Kasumi-1 (cell line): ENCODE data around the gene TCOF1.
"Not testable (repeated sequence)": the region's sequence is repeated elsewhere in the genome, so short reads cannot be mapped to it uniquely, and the experiment has no call there.

Source experiments
- DNase-seq, 2 experiments: peaks; one replicate each; lab custom pipeline; 2025; lab: John Stamatoyannopoulos, UW

TCOF1 gene

GRCh38 chr5:150404941-150405816 lies 47.7 kb downstream of the TCOF1 start:
- no peak for DNase-seq

GRCh38 chr5:150406103-150406722 lies 48.7 kb downstream of the TCOF1 start:
- no peak for DNase-seq

DNA sequence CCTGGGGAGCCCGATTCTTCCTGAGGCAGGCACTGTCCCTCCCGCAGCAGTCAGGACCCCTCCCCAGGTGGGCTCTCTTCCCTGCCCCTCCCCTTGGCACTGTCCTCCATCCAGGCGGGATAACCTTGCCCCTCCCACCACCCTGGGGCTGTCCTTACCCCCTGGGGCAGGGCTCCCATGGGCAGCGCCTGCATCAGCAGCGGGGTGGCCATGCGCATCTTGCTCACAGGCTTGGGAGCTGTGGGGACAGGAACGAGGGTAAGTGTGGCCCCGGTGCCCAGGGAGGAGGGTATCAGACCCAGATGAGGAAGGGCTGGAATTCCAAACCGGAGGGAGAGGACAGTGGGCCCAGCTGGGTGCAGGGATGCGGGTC lies 49.2 kb downstream of the TCOF1 start:
- no peak for DNase-seq

DNA sequence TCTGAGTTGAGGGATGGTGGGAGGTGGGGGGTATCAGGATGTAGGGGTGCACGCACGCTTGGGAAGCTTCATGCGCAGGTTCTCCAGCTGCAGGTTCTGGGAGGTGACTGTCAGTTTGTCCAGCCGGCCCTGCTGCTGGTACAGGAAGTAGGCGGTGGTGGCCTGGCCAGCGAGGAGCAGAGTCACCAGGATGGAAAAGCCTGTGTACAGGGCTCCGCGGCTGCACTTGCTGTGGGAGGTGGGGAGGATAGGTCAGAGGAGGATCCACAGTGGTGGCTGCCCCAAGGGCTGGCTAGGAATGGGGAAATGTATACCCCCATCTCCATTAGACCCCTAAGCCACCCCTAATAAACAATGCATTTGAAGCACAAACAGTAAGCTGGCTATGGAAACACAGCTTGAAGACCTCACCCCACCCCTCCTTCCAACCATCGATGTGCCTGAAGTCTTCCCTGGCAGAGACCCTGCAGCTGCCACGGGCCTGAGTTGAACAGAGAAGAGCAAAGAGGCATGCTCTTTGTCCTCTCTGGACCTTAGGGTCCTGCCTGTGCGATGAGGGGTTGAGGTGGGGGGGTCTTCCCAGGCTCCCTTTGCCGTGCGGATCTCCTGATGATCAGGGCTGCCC lies 49.7 kb downstream of the TCOF1 start:
- no peak for DNase-seq

DNA sequence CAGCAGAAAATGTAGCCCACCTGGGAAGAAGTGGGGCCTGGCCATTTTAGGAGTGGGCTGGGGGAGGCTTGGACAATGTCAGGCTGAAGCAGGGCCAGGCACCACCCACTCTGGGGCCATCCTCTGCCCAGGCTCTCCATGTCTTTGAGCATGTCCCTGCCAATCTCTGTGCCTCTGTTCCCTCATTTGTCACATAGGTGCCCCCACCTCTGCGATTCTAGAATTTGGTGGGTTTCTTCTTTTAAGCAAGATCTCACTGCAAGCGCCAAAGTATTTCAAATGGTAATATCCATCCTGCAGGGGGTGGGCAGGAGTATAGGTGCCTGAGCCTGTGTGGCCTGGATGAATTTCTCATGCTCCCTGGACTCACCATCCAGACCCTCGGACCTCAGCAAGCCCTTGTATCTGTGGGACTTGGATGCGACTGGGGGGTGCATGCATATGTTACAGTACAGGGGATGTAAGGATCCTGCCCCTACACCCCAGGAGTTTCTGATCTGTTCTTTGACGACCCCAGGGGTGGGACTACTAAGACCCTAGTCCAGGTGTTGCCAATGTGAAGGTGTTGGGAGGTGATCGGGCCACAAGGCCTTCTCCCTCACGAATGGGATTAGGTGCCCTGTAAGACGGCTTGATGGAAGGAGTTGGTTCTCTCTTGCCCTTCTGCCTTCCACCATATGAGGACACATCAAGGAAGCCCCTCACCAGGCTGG lies 50.9 kb downstream of the TCOF1 start:
- no peak for DNase-seq

GRCh38 chr5:150409638-150410523 lies 52.4 kb downstream of the TCOF1 start:
- peak; percentile 90 to 93 for DNase-seq

DNA sequence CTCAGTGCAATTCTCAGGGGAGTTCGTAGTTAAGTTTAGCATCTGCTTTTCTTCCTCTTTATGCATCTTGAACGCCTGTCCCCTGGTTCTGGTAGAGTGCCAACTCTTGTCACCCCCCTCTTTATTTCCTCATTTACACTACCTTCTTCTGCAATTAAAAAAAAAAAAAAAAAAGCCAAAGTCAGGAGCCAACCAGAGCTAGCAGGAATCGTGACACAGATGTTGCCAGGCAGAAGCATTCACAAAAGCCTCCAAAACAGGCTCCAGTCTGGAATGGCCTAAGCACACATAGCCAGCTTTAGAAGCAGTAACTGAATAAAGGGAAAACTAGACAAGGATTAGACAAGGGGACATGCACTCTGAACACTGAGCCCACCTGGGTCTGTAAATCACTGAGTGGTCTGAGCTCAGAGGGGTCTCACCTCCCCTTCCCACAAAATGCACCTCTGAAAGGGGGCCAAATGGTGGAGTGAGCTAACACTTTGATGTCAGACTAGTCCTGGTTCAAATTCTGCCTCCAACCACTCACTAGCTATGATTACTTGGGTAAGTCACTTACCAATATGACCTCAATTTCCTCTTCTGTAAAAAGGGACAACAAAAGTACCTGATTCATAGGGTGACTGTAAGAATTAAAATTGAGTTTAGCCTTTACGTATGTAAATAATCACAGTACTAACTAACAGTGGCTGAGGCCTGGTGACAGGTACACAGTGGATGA lies 53.2 kb downstream of the TCOF1 start:
- DNase-seq: peak; percentile 95 to 96

GRCh38 chr5:150411245-150411979 lies 53.9 kb downstream of the TCOF1 start:
- DNase-seq: peak; percentile 19 to 32

DNA sequence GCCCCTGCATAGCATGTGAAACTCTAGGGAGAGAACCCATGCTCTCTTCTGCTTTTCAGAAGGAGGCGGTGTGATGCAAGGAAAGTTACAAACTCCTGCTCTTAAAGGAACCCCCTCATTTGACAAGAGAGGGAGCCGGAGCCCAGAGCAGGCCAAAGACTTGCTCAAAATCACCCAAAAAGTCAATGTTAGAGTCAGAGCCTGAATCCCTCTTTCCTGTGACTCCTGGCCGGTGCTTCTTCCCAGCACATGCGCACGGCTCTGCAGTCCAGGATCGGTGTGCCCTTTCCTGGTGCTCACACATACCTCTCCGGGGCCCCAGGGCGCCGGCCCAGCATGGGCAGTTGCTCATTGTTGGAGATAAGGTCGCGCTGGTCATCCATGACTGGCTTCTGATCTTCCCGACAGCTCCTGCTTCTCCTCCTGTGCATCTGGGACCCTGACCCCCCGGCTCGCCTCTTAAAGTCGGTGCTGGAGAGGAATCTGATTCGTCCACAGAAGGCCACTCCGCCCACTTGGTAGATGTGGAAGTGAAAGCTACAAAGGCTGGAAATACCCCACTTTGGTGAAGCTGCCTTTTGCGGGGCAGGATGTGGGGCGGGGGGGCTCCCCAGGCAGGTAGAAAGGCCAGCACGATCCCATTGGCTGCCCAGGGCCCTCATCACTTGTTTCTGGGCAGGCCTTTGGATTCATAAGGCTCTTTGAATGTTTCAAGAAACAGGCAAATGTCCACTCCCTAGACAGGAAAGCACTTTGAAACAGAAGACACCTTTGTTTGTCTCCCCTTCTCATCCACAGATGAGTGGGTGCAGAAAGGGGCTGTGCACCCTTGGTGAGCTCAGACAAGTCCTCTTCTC lies 55.0 kb downstream of the TCOF1 start, which contains the start of gene CD74:
TSS of gene CD74 (minus strand) at position 592 of the 857 bp plus-strand sequence. CDS start at position 431, 161 bp downstream.
- peak; percentile 66 to 76 for DNase-seq

GRCh38 chr5:150413176-150413901 lies 55.8 kb downstream of the TCOF1 start:
- no peak for DNase-seq

GRCh38 chr5:150413902-150414790 lies 56.6 kb downstream of the TCOF1 start:
- not testable (repeated sequence) for DNase-seq

DNA sequence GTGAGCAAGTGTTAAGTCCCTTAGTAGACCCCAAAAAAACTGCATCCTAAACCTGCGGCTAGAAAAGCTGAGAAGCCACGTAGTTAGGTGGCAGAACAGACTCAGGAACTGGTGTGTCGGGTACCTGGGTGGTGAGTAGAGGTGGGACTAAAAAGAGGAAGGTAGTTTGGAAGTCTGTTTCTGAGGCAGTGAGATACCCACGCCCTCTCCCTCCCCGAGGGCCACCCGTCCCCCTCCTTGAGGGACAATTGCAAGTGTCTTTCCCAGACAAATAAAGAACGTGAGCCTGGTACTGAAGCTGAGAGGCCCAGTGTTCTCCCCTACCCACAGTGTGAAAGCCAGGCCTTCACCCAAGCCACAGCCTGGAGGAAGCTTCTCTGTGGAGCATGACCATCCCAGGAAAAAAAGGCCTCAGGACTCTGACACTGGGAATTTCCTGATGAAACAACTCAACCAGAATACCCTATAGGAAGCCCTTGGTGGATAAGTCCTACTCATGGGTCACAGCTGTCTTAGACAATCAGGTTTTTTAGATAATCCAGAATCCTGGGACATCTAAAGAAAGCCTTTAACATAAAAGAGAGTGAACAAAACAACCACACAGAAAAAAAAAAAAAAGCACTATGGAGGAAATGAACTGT lies 62.3 kb downstream of the TCOF1 start:
- no peak for DNase-seq

DNA sequence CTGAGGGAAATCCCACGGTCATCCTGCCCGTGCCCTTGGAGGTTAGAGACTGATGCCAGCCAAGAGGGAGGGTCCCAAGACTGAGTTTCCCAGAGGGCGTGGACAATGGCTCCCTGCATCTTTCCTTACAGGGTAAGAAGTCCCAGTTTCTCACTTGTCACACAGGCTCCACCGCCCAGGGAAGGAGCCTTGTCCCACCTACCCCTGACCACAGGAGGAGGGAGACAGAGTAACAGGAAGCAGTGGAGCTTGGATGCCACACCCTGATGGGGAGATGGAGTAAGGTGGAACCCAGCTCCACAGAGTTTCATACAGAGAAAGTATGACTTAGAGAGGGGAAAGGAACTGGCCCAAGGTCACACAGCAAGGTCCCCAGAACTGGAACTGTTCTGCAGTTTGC lies 64.6 kb downstream of the TCOF1 start:
- no peak for DNase-seq

DNA sequence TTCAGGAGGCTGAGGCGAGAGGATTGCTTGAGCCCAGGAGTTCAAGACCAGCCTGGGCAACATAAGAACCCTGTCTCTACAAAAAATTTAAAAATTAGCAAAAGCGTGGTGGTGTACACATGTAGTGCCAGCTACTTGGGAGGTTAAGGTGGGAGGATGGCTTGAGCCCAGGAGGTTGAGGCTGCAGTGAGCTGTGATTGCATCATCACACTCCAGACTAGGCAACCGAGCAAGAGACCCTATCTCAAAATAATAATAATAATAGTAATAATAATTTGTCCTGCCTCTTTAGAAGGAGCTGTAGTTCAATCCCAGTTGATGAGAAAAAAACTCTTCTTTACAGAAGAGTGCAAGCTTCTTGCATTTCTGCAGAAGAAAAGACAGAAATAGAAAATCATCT lies 65.3 kb downstream of the TCOF1 start:
- no peak for DNase-seq

DNA sequence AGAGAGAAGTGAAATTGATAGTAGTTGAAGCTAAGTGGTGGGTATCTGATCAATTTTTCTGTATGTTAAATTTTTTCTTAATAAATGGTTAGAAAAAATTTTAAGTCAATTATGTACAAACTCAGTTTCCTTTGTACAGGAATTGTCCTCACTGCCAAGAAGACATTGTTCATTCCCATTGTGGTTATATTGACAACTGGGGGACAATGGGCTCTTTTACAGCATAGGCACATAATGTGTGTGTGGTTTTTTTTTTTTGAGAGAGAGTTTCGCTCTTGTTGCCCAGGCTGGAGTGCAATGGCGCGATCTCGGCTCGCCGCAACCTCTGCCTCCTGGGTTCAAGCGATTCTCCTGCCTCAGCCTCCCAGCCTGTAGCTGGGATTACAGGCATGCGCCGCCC lies 68.7 kb downstream of the TCOF1 start:
- DNase-seq: not testable (repeated sequence)

DNA sequence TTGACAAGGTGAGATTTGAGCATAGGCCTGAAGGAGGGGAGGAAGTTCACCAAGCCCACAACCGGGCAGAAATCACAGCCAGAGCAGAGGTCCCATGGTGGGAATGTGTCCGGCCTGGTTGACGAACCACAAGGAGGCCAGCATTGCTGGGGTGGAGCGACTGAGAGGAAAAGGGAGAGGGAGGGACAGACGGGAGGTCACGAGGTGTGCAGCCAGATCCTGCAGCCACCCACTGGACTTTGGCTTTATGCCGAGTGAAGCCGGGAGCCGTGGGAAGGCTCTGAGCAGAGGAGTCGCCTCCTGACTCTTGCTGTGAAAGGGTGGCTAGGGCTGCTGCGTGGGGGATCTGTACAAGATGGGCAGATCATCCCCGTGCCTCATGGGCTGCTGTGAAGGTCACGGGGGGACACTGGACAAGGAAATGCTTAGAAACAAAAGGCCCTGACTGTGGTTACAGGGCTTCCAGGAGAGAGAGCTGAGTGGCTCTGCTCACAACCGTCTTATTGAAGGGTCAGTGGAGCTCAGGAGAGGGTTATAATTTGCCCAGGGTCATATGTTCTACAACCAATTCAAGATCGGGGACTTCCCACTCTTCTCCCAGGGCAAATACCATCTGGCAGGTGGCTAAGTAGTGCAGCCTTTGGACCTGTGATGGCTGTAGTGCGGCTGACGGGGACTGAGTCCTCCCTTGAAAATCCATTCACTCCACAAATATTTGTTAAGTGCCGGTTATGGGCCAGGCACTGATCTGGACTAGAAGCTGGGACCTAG lies 70.8 kb downstream of the TCOF1 start:
- DNase-seq: no peak
